CD14-positive monocyte (primary cell): Measurements from ENCODE around the gene SLC29A1. TPM values are rescaled to one million over a fixed set of nuclear protein-coding genes. Genes with fewer than 3 reads are reported as not detected.
A peak's percentile ranks its signal among the peaks of the same experiment; 100 is the strongest.

Source experiments
- DNase-seq, 3 donors: peaks; one replicate each; pipeline ENCODE4 v3.0.0-alpha.2; 2011 to 2022
- H2AFZ ChIP-seq: 2 replicates; pipeline ENCODE4 v1.6.0; 2012; ENCODE audit warnings: mild to moderate bottlenecking, low read depth, low read length, inconsistent platforms; ENCODE audit not compliant: insufficient read depth, poor library complexity, severe bottlenecking
- H3K27ac ChIP-seq, 2 donors: 1 replicate in 1 of 2; 2 replicates in 1 of 2; pipeline ENCODE4 v1.5.1; 2012 to 2013; ENCODE audit warnings: low read length in 2 of 2, control low read depth in 1 of 2, inconsistent platforms in 1 of 2, low read depth in 1 of 2, mild to moderate bottlenecking in 1 of 2
- H3K27me3 ChIP-seq, 2 donors: one replicate each; pipeline versions ENCODE4 v1.6.0 to v1.6.1; 2011 to 2013; ENCODE audit warnings: low read length in 2 of 2; ENCODE audit not compliant: control insufficient read depth in 2 of 2, insufficient read depth in 2 of 2
- H3K36me3 ChIP-seq, 2 donors: replicated peaks in 1 of 2; 1 replicate in 1 of 2; 2 replicates in 1 of 2; pipeline versions ENCODE4 v1.5.1 to v1.6.1; 2012 to 2013; ENCODE audit warnings: low read length in 2 of 2, control low read depth in 1 of 2, inconsistent platforms in 1 of 2, mild to moderate bottlenecking in 1 of 2; ENCODE audit not compliant: insufficient read depth in 2 of 2, control insufficient read depth in 1 of 2
- H3K4me1 ChIP-seq, 2 donors: 1 replicate in 1 of 2; 2 replicates in 1 of 2; pipeline versions ENCODE4 v1.5.1 to v1.6.1; 2012 to 2013; ENCODE audit warnings: low read length in 2 of 2, control low read depth in 1 of 2, inconsistent platforms in 1 of 2, mild to moderate bottlenecking in 1 of 2, moderate library complexity in 1 of 2; ENCODE audit not compliant: insufficient read depth in 2 of 2, control insufficient read depth in 1 of 2
- H3K4me2 ChIP-seq: replicated peaks from 2 replicates; pipeline ENCODE3; 2012; ENCODE audit warnings: low read length, moderate library complexity, mild to moderate bottlenecking; ENCODE audit not compliant: poor library complexity, severe bottlenecking; ENCODE audit errors: extremely low read depth
- H3K4me3 ChIP-seq, 3 experiments: fragments of 200-600 bp in 1 of 3; sonication (generic) in 1 of 3; replicated peaks in 1 of 3; 1 replicate in 2 of 3; 2 replicates in 1 of 3; pipeline ENCODE4 v1.5.1; 2011 to 2013; ENCODE audit warnings: low read length in 3 of 3, mild to moderate bottlenecking in 3 of 3, control low read depth in 2 of 3, low read depth in 2 of 3, inconsistent platforms in 1 of 3, moderate library complexity in 1 of 3
- H3K79me2 ChIP-seq: 2 replicates; pipeline ENCODE4 v1.6.0; 2012; ENCODE audit warnings: mild to moderate bottlenecking, control low read depth, inconsistent platforms, low read length, moderate library complexity; ENCODE audit not compliant: insufficient read depth
- H3K9ac ChIP-seq: 2 replicates; pipeline ENCODE4 v1.6.0; 2017; ENCODE audit warnings: low read length, mild to moderate bottlenecking; ENCODE audit not compliant: insufficient read depth, poor library complexity, severe bottlenecking
- H3K9me3 ChIP-seq, 2 donors: replicated peaks in 1 of 2; 1 replicate in 1 of 2; 2 replicates in 1 of 2; pipeline versions ENCODE4 v1.5.1 to v1.6.1; 2012 to 2013; ENCODE audit warnings: low read length in 2 of 2, control low read depth in 1 of 2; ENCODE audit not compliant: control insufficient read depth in 1 of 2, insufficient read depth in 1 of 2
- H4K20me1 ChIP-seq: 2 replicates; pipeline ENCODE4 v1.6.0; 2012; ENCODE audit warnings: mild to moderate bottlenecking, low read length, control low read depth, moderate library complexity; ENCODE audit not compliant: insufficient read depth
- H3K27ac Mint-ChIP-seq, 7 donors: one replicate each; pipeline ENCODE4 v1.8.0; 2020; ENCODE audit warnings: mild to moderate bottlenecking in 7 of 7, mixed read lengths in 7 of 7, moderate library complexity in 6 of 7, inconsistent platforms in 2 of 7
- H3K27me3 Mint-ChIP-seq, 3 donors: one replicate each; pipeline ENCODE4 v1.8.0; 2021 to 2022; ENCODE audit warnings: low read depth in 3 of 3, mild to moderate bottlenecking in 3 of 3, mixed read lengths in 3 of 3, moderate library complexity in 3 of 3, inconsistent platforms in 1 of 3
- H3K36me3 Mint-ChIP-seq, 2 donors: one replicate each; pipeline ENCODE4 v1.8.0; 2020; ENCODE audit warnings: mixed read lengths in 2 of 2, inconsistent platforms in 1 of 2, mild to moderate bottlenecking in 1 of 2
- H3K4me1 Mint-ChIP-seq: one replicate; pipeline ENCODE4 v1.8.0; 2020; ENCODE audit warnings: mild to moderate bottlenecking, mixed read lengths
- H3K4me3 Mint-ChIP-seq, 2 donors: one replicate each; pipeline ENCODE4 v1.8.0; 2020; ENCODE audit warnings: mild to moderate bottlenecking in 2 of 2, mixed read lengths in 2 of 2, moderate library complexity in 1 of 2
- H3K9me3 Mint-ChIP-seq, 7 donors: one replicate each; pipeline ENCODE4 v1.8.0; 2020 to 2022; ENCODE audit warnings: mixed read lengths in 7 of 7, mild to moderate bottlenecking in 6 of 7, moderate library complexity in 6 of 7, inconsistent platforms in 2 of 7
- WGBS: methylation state at CpG from one replicate; pipeline ENCODE4 v1.1.5; 2013; ENCODE audit warnings: missing lambda C conversion rate; ENCODE audit not compliant: insufficient coverage; 5-methylcytosine and 5-hydroxymethylcytosine counted together
- intact Hi-C, 2 donors: fragments of 100-400 bp; cut with micrococcal nuclease; formaldehyde crosslinking; loops; one replicate each; pipeline versions ENCODE4 v1.15.0 to v1.15.1; 2023
- polyA plus RNA-seq, 3 donors: library from polyadenylated mRNA; depleted of rRNA in 1 of 3; unstranded in 2 of 3; stranded (reverse) in 1 of 3; fragments of 300-500 nt in 2 of 3; fragments of >200 nt in 1 of 3; fragmentation: Illumina TruSeq in 2 of 3; gene quantifications; 1 replicate in 2 of 3; 2 replicates in 1 of 3; pipeline ENCODE4 v1.2.3, GENCODE V29; 2012 to 2021
- TF ChIP-seq, protein P1 (sequence below): fragments of 200-600 bp; IDR thresholded peaks from one replicate; pipeline ENCODE4 v1.8.0; 2022; ENCODE audit warnings: antibody characterized with exemption, mild to moderate bottlenecking

Gene SLC29A1
- polyA plus RNA-seq, 3 donors, result 14.3 to 23.2 (median 15.0) TPM

GRCh38 chr6:44253307-44254101, 30.1 kb downstream of the SLC29A1 start:
- no peaks in the 10 kb centered on the region for H3K9me3 Mint-ChIP-seq
- intact Hi-C loops, result loop anchor here in 1 of 2 donors (1.0 kb wide), 1 partner anchor 81 kb away; no protein-coding TSS in a partner anchor
- Histone ChIP-seq H3K9ac (no peak overlapping the region), H4K20me1 (peaks cover 94% of the 10 kb centered on the region), H3K27ac (no peak overlapping the region), H3K27me3 (no peaks in the 10 kb centered on the region), H3K79me2 (peaks cover 26% of the 10 kb centered on the region), H3K4me1 (peaks cover 20 to 40% of the 10 kb centered on the region in 2 donors), H2AFZ (no peak overlapping the region), H3K9me3 (no peaks in the 10 kb centered on the region), H3K4me2 (no peak overlapping the region), H3K36me3 (peaks cover 63 to 83% of the 10 kb centered on the region in 2 donors), H3K4me3 (no peak overlapping the region)
- H3K27me3 Mint-ChIP-seq, result peaks cover 0 to 6% (median 2%) of the 10 kb centered on the region in 3 donors
- no peak overlapping the region for H3K4me3 Mint-ChIP-seq
- peaks cover 74 to 77% of the 10 kb centered on the region in 2 donors for H3K36me3 Mint-ChIP-seq
- TF ChIP-seq, protein P1, sequence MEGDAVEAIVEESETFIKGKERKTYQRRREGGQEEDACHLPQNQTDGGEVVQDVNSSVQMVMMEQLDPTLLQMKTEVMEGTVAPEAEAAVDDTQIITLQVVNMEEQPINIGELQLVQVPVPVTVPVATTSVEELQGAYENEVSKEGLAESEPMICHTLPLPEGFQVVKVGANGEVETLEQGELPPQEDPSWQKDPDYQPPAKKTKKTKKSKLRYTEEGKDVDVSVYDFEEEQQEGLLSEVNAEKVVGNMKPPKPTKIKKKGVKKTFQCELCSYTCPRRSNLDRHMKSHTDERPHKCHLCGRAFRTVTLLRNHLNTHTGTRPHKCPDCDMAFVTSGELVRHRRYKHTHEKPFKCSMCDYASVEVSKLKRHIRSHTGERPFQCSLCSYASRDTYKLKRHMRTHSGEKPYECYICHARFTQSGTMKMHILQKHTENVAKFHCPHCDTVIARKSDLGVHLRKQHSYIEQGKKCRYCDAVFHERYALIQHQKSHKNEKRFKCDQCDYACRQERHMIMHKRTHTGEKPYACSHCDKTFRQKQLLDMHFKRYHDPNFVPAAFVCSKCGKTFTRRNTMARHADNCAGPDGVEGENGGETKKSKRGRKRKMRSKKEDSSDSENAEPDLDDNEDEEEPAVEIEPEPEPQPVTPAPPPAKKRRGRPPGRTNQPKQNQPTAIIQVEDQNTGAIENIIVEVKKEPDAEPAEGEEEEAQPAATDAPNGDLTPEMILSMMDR, result peak; percentile 74
- H3K4me1 Mint-ChIP-seq, result peaks cover 47% of the 10 kb centered on the region
- 62% methylated on average over 6 of the region's 10 CpGs for WGBS
- peak in 2 of 3 donors; percentile 43 to 57 for DNase-seq
- H3K27ac Mint-ChIP-seq, result peak overlapping the region in 3 of 7 donors; percentile 37 to 68 (median 53)

DNA sequence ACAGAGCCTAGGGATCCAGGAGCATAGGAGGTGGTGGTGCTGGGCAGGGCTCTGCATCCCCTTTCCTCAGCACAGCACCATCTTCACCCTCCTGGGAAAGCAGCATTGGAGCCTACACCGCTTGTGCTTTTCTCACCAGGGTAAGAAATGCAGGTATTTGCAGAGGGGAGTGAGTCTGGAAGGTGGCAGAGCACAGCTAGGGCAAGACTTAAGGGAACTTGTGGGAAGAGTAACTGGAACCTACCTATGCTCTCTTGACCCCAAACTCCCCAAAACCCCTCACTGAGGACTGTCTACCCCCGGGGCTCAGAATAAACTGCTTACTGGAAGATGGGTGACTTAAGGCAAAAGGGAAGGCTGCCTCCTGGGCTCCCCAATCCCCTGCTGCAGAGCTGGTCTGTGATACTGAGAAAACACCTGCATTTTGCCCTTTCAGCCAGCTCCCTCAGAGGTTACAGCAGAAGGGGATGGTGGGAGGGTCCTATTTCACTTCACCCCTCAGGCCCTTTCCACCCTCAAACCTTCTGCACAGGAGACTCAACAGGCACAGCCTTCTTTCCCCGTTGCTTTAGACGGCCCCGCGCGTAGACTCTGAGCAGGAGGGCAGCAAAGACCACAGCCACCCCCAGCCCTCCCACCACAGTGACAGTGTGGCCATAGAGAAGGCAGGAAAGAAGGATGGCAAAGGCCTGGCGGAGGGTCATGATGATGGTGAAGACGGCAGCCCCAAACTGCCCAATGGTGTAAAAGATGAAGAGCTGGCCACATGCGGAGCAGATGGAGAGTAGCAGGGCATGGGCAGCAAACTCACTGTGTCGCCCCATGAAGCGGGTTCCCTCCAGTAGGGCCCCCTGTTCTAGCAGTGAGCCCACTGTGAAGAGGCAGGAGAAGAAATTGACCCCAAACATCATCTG, 31.1 kb downstream of the SLC29A1 start:
- no peaks in the 10 kb centered on the region for H3K27me3 ChIP-seq
- H3K4me1 Mint-ChIP-seq, result peaks cover 46% of the 10 kb centered on the region
- no peak for DNase-seq
- peaks cover 70 to 83% of the 10 kb centered on the region in 2 donors for H3K36me3 ChIP-seq
- no peaks in the 10 kb centered on the region for H3K9me3 Mint-ChIP-seq
- H3K79me2 ChIP-seq, result peaks cover 17% of the 10 kb centered on the region
- TF ChIP-seq, protein P1, result no peak
- no peak overlapping the region for H3K9ac ChIP-seq
- peaks cover 73 to 77% of the 10 kb centered on the region in 2 donors for H3K36me3 Mint-ChIP-seq
- H3K27me3 Mint-ChIP-seq, result peaks cover 0 to 6% (median 2%) of the 10 kb centered on the region in 3 donors
- H3K4me1 ChIP-seq, result peaks cover 18 to 38% of the 10 kb centered on the region in 2 donors
- H4K20me1 ChIP-seq, result peaks cover 94% of the 10 kb centered on the region
- H3K4me3 Mint-ChIP-seq, result no peak overlapping the region
- no peak overlapping the region for H3K4me2 ChIP-seq
- H3K27ac Mint-ChIP-seq, result peak overlapping the region in 1 of 7 donors; percentile 61
- no peak overlapping the region for H3K4me3 ChIP-seq
- H2AFZ ChIP-seq, result no peak overlapping the region
- no peak overlapping the region for H3K27ac ChIP-seq
- intact Hi-C loops, result loop anchor here (5.0 kb wide), 3 partner anchors 32 to 157 kb away; partner anchors contain the start of gene SLC29A1 (in 2 of the 2)
- 96% methylated on average over 4 of the region's 12 CpGs for WGBS
- no peaks in the 10 kb centered on the region for H3K9me3 ChIP-seq
